GM23248 (cell line): Measurements from ENCODE around the gene MCF2L.

Experiments
- EZH2 ChIP-seq: fragments of 200-600 bp; sonication (generic); IDR thresholded peaks from 2 replicates; pipeline ENCODE4 v1.6.1; 2018; ENCODE audit warnings: antibody characterized with exemption, mild to moderate bottlenecking; ENCODE audit not compliant: insufficient read depth, poor library complexity, severe bottlenecking
- EZH2phosphoT487 ChIP-seq: fragments of 200-600 bp; sonication (generic); IDR thresholded peaks from 2 replicates; pipeline ENCODE4 v1.6.1; 2018; ENCODE audit warnings: antibody characterized with exemption, moderate library complexity, mild to moderate bottlenecking, low read depth; ENCODE audit not compliant: insufficient read depth

DNA sequence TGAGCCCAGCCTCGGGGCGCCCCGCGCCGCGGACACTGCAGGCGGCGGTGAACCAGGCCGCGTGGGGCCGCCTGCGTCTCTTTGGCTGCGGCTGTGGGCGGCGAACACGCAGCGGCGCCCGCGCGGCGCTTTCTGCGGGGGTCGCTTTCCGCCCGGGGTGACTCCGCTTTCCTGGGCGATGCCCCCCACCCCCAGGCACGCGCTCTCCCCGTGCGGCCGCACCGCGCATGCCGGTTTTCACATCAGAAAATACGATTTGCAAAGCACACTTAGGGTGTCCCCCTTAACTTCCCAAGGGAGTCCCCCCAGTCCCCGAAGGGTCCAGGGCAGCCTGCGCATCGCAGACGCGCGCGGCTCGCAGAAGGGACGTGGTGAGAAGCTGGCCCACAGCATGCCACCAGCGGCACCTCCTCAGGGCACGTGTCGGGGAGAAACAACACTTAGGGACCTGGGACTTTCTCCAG lies 141.9 kb downstream of the MCF2L start:
- TF ChIP-seq EZH2: no peak
- no peak for TF ChIP-seq EZH2phosphoT487
